ENCODE data around the gene UBE2E3. TPM values are rescaled to one million over a fixed set of nuclear protein-coding genes. Genes with fewer than 3 reads are reported as not detected.

UBE2E3 gene
- total and polyA plus RNA-seq, 4 donors, result 21.3 to 51.5 (median 32.0) TPM

DNA sequence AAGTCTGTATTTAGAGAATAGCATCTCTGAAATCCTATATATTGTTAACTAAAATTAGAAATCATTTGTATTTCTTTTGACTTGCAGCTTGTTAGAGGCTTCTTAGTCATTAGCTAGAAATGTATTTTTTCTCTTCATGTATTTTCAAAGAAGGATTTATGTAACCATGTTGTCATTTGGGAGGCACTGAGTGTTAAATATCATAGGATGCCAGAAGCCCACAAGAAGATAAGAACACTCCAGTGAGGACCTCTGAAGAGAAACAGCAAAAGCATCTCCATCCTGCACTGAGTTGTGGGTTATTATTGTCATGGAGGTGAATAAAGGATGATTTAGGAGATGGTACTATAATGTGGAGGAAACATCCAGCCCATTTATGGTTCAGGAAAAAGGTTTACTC lies 93.5 kb downstream of the UBE2E3 start:
- Histone ChIP-seq H3K9me3 (ENCODE audit: control insufficient read depth in 4 of 4, low read length in 3 of 4) (no peaks in the 10 kb centered on the region), H3K36me3 (ENCODE audit: control insufficient read depth in 4 of 4, insufficient read depth in 3 of 4, low read depth in 1 of 4, low read length in 3 of 4) (no peaks in the 10 kb centered on the region), H3K4me3 (ENCODE audit: low read depth in 1 of 3, low read length in 3 of 3) (no peak overlapping the region), H3K27me3 (ENCODE audit: control insufficient read depth in 4 of 4, insufficient read depth in 4 of 4, low read length in 3 of 4) (no peaks in the 10 kb centered on the region), H3K27ac (ENCODE audit: low read depth in 1 of 2, low read length in 2 of 2) (no peak overlapping the region), H3K9ac (ENCODE audit: low read depth in 1 of 2, low read length in 2 of 2) (no peak overlapping the region), H3K4me1 (ENCODE audit: control insufficient read depth in 4 of 4, insufficient read depth in 4 of 4, low read length in 3 of 4) (no peaks in the 10 kb centered on the region)
- no peak for DNase-seq (ENCODE audit: low spot score)
- TF ChIP-seq, protein P1, sequence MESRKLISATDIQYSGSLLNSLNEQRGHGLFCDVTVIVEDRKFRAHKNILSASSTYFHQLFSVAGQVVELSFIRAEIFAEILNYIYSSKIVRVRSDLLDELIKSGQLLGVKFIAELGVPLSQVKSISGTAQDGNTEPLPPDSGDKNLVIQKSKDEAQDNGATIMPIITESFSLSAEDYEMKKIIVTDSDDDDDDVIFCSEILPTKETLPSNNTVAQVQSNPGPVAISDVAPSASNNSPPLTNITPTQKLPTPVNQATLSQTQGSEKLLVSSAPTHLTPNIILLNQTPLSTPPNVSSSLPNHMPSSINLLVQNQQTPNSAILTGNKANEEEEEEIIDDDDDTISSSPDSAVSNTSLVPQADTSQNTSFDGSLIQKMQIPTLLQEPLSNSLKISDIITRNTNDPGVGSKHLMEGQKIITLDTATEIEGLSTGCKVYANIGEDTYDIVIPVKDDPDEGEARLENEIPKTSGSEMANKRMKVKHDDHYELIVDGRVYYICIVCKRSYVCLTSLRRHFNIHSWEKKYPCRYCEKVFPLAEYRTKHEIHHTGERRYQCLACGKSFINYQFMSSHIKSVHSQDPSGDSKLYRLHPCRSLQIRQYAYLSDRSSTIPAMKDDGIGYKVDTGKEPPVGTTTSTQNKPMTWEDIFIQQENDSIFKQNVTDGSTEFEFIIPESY (IDR thresholded peaks at IDR 0.05), result no peak

- Histone ChIP-seq H3K27me3 (ENCODE audit: control insufficient read depth in 4 of 4, insufficient read depth in 4 of 4, low read length in 3 of 4) (no peaks in the 10 kb centered on the region), H3K27ac (ENCODE audit: low read depth in 1 of 2, low read length in 2 of 2) (no peak overlapping the region), H3K4me1 (ENCODE audit: control insufficient read depth in 4 of 4, insufficient read depth in 4 of 4, low read length in 3 of 4) (no peaks in the 10 kb centered on the region), H3K9me3 (ENCODE audit: control insufficient read depth in 4 of 4, low read length in 3 of 4) (no peaks in the 10 kb centered on the region), H3K4me3 (ENCODE audit: low read depth in 1 of 3, low read length in 3 of 3) (no peak overlapping the region), H3K36me3 (ENCODE audit: control insufficient read depth in 4 of 4, insufficient read depth in 3 of 4, low read depth in 1 of 4, low read length in 3 of 4) (no peaks in the 10 kb centered on the region), H3K9ac (ENCODE audit: low read depth in 1 of 2, low read length in 2 of 2) (no peak overlapping the region)
- no peak for DNase-seq (ENCODE audit: low spot score)
- 85% methylated on average over 2 of the region's 2 CpGs for WGBS
- TF ChIP-seq FOXA1 (IDR thresholded peaks at IDR 0.05) (no peak), EGR1 (IDR thresholded peaks at IDR 0.05; ENCODE audit: low read depth in 2 of 2) (no peak)
Measured at GRCh38 chr2:181074457-181074856, 94.1 kb downstream of the UBE2E3 start.

- Histone ChIP-seq H3K9me3 (ENCODE audit: control insufficient read depth in 4 of 4, low read length in 3 of 4) (no peaks in the 10 kb centered on the region), H3K27me3 (ENCODE audit: control insufficient read depth in 4 of 4, insufficient read depth in 4 of 4, low read length in 3 of 4) (no peaks in the 10 kb centered on the region), H3K36me3 (ENCODE audit: control insufficient read depth in 4 of 4, insufficient read depth in 3 of 4, low read depth in 1 of 4, low read length in 3 of 4) (no peaks in the 10 kb centered on the region), H3K27ac (ENCODE audit: low read depth in 1 of 2, low read length in 2 of 2) (no peak overlapping the region), H3K4me3 (ENCODE audit: low read depth in 1 of 3, low read length in 3 of 3) (no peak overlapping the region), H3K4me1 (ENCODE audit: control insufficient read depth in 4 of 4, insufficient read depth in 4 of 4, low read length in 3 of 4) (no peaks in the 10 kb centered on the region), H3K9ac (ENCODE audit: low read depth in 1 of 2, low read length in 2 of 2) (no peak overlapping the region)
- no peak for DNase-seq (ENCODE audit: low spot score)
- TF ChIP-seq REST (IDR thresholded peaks at IDR 0.05) (no peak), FOXA1 (IDR thresholded peaks at IDR 0.05) (no peak), JUND (IDR thresholded peaks at IDR 0.05) (no peak), NR2F2 (IDR thresholded peaks at IDR 0.05) (no peak), FOXA2 (IDR thresholded peaks at IDR 0.05) (no peak), GABPA (IDR thresholded peaks at IDR 0.05 in 1 of 2, conservative IDR thresholded peaks at IDR 0.05 in 1 of 2) (no peak), HNF4G (IDR thresholded peaks at IDR 0.05) (no peak), TAF1 (conservative IDR thresholded peaks at IDR 0.05) (no peak), EGR1 (IDR thresholded peaks at IDR 0.05; ENCODE audit: low read depth in 2 of 2) (no peak), RXRA (IDR thresholded peaks at IDR 0.05) (no peak), YY1 (IDR thresholded peaks at IDR 0.05) (no peak), HNF4A (conservative IDR thresholded peaks at IDR 0.05) (no peak), SP1 (IDR thresholded peaks at IDR 0.05) (no peak), RAD21 (IDR thresholded peaks at IDR 0.05) (no peak)
- TF ChIP-seq, protein P2, sequence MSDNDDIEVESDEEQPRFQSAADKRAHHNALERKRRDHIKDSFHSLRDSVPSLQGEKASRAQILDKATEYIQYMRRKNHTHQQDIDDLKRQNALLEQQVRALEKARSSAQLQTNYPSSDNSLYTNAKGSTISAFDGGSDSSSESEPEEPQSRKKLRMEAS (IDR thresholded peaks at IDR 0.05), result no peak
- TF ChIP-seq, protein P1 (IDR thresholded peaks at IDR 0.05), result no peak
- TF ChIP-seq, protein P3, sequence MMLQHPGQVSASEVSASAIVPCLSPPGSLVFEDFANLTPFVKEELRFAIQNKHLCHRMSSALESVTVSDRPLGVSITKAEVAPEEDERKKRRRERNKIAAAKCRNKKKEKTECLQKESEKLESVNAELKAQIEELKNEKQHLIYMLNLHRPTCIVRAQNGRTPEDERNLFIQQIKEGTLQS (IDR thresholded peaks at IDR 0.05), result no peak
- TF ChIP-seq, protein P4, sequence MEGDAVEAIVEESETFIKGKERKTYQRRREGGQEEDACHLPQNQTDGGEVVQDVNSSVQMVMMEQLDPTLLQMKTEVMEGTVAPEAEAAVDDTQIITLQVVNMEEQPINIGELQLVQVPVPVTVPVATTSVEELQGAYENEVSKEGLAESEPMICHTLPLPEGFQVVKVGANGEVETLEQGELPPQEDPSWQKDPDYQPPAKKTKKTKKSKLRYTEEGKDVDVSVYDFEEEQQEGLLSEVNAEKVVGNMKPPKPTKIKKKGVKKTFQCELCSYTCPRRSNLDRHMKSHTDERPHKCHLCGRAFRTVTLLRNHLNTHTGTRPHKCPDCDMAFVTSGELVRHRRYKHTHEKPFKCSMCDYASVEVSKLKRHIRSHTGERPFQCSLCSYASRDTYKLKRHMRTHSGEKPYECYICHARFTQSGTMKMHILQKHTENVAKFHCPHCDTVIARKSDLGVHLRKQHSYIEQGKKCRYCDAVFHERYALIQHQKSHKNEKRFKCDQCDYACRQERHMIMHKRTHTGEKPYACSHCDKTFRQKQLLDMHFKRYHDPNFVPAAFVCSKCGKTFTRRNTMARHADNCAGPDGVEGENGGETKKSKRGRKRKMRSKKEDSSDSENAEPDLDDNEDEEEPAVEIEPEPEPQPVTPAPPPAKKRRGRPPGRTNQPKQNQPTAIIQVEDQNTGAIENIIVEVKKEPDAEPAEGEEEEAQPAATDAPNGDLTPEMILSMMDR (IDR thresholded peaks at IDR 0.05; ENCODE audit: low read depth, low read length, missing input control), result no peak
- 14% methylated on average over 1 of the region's 1 CpG for WGBS
Measured at GRCh38 chr2:181076658-181077057, 96.3 kb downstream of the UBE2E3 start.

Measured in liver (tissue), 9 donors.